ENCODE results near the gene FAM89B.

Gene FAM89B

GRCh38 chr11:65612691-65613090 is 40.4 kb downstream of the FAM89B start:
- peak overlapping the region; percentile 87 for H3K4me3 ChIP-seq (ENCODE audit: low read depth, low read length)
- no peak for TF ChIP-seq CTCF (IDR thresholded peaks at IDR 0.05; ENCODE audit: borderline replicate concordance, insufficient read depth, low read depth, low read length)

- peak overlapping the region; percentile 87 for H3K4me3 ChIP-seq (ENCODE audit: low read depth, low read length)
- TF ChIP-seq CTCF (IDR thresholded peaks at IDR 0.05; ENCODE audit: borderline replicate concordance, insufficient read depth, low read depth, low read length) = no peak
Observed at GRCh38 chr11:65613091-65613928, 41.0 kb downstream of the FAM89B start.

GRCh38 chr11:65615229-65615949 is 43.1 kb downstream of the FAM89B start, which contains the start of gene PCNX3:
Gene PCNX3, plus strand, starts transcription at chr11:65615776. Its CDS starts 536 bp downstream, at chr11:65616312.
- no peak for TF ChIP-seq CTCF (IDR thresholded peaks at IDR 0.05; ENCODE audit: borderline replicate concordance, insufficient read depth, low read depth, low read length)
- peak within 1 kb of the TSS; percentile 90 for H3K4me3 ChIP-seq (ENCODE audit: low read depth, low read length)

- TF ChIP-seq CTCF (IDR thresholded peaks at IDR 0.05; ENCODE audit: borderline replicate concordance, insufficient read depth, low read depth, low read length) = no peak
- peak overlapping the region; percentile 90 for H3K4me3 ChIP-seq (ENCODE audit: low read depth, low read length)
Observed at GRCh38 chr11:65615950-65616574, 43.7 kb downstream of the FAM89B start.

- no peak for TF ChIP-seq CTCF (IDR thresholded peaks at IDR 0.05; ENCODE audit: borderline replicate concordance, insufficient read depth, low read depth, low read length)
- peak overlapping the region; percentile 90 for H3K4me3 ChIP-seq (ENCODE audit: low read depth, low read length)
Observed at GRCh38 chr11:65616575-65617001, 44.2 kb downstream of the FAM89B start.

GRCh38 chr11:65617136-65617850 is 45.0 kb downstream of the FAM89B start:
- no peak for TF ChIP-seq CTCF (IDR thresholded peaks at IDR 0.05; ENCODE audit: borderline replicate concordance, insufficient read depth, low read depth, low read length)
- no peak overlapping the region for H3K4me3 ChIP-seq (ENCODE audit: low read depth, low read length)
